ENCODE measurements around the gene KDM6A. TPM values are rescaled to one million over a fixed set of nuclear protein-coding genes. Genes with fewer than 3 reads are reported as not detected.
"Not testable (repeated sequence)": the region's sequence is repeated elsewhere in the genome, so short reads cannot be mapped to it uniquely, and the experiment has no call there.

Gene KDM6A
- total RNA-seq, 1 donor from 2014 or later = 15.4 TPM

DNA sequence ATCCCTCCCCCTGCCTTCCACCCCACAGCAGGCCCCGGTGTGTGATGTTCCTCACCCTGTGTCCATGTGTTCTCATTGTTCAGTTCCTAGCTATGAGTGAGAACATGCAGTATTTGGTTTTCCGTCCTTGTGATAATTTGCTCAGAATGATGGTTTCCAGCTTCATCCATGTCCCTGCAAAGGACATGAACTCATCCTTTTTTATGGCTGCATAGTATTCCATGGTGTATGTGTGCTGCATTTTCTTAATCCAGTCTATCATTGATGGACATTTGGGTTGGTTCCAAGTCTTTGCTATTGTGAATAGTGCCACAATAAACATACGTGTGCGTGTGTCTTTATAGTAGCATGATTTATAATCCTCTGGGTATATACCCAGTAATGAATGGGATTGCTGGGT, 200.0 kb downstream of the KDM6A start:
- not testable (repeated sequence) for DNase-seq (ENCODE audit: low read depth, low spot score)

DNA sequence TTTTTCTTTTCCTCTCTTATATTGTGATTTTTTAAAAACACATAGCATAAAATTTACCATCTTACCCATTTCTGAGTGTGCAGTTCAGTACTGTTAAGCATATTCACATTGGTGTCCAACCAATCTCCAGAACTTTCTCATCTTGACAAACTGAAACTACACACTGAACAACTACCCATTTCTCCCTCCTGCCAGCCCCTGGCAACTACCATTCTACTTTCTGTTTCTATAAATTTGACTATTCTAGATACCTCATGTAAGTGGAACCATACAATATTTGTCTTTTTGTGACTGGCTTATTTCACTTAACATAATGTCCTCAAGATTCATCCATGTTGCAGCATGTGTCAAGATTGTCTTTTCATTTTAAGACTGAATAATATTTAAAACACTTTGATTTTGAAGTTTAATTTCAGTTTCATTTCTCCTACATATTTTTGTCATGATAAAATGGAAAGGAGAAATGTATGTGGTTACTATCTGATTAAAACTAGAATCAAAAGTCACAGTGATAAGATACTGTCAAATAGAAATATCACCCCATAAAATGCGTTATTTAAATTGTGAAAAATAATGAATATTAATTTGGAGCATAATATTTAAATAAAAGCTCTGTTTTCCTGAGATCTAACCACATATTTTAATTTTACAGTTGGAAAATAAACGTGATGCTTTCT, 204.9 kb downstream of the KDM6A start:
- no peak for DNase-seq (ENCODE audit: low read depth, low spot score)

DNA sequence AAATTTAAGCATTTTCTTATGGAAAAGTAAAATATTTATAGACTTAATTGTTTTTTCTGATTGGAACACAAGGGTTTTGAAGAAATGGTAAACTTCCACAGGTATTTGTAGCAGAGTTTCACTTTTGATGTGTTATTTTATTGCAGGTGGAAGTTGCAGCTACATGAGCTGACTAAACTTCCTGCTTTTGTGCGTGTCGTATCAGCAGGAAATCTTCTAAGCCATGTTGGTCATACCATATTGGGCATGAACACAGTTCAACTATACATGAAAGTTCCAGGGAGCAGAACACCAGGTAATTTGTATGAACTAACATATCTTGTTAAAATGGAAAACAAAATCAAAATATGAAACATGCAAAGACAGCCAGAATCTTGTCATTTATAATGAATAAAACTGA, 210.3 kb downstream of the KDM6A start:
- peak; percentile 55 for DNase-seq (ENCODE audit: low read depth, low spot score)

DNA sequence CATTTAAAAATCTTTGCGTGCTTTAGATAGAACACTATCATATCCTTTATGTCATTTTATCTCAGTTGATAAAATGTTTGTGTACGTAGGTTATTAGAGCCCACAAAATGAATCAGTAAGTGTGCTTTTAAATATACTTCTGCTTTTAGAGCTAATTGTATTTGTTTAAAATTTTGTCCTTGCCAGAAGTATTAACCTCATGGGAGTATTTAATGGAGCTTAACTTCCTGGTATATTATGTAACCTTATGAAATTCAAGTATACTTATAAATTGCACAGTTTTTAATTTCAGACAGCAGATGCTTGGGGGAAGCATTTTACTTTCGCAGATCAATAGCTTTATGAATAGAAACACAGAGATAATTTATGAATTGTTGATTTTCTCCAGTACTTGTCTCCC, 237.5 kb downstream of the KDM6A start:
- DNase-seq (ENCODE audit: low read depth, low spot score) = no peak

DNA sequence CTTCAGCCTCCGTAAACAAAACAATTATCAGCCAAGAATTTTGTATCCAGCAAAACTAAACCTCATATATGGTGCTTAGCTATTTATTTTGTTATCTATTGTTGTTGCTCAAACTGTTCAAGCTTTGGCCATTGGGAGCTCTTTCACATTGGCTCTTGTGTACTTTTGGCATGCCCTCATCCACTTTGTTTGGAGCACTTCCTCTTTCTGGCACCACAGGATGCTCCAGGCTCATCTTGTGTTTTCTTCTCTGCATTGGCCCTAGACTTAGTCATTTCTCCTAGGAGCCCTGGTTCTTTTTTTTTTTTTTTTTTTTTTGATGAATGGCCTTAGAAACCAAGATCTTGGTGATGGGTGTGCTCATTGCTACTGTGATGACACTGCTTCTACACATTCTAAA, 253.2 kb downstream of the KDM6A start:
- DNase-seq (ENCODE audit: low read depth, low spot score) = no peak

DNA sequence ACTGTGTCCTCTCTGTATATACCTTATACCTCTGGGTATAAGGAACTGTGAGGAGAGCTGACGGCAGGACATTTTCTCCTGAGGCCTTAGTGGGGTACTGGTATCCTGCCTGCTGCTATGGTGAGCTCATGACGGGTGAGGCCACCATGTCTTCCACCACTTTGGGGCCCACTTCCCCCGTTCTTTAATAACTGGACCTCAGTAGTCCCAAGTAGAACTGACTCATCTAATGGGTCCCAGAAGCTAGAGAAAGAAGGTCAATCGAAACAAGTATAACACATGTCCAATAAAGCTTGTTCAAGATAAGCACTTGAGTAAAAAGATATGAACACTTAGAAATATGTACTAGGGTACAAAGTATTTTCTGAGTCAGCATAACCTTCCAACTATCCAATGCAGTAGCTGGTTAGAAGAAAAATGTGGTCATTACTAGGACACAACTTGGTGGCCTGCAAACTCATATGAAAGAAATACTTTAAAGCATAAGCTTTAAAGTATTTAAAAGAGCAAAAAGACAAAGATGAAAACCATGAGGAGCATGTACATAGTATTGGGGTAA, 256.0 kb downstream of the KDM6A start:
- DNase-seq (ENCODE audit: low read depth, low spot score) = no peak

DNA sequence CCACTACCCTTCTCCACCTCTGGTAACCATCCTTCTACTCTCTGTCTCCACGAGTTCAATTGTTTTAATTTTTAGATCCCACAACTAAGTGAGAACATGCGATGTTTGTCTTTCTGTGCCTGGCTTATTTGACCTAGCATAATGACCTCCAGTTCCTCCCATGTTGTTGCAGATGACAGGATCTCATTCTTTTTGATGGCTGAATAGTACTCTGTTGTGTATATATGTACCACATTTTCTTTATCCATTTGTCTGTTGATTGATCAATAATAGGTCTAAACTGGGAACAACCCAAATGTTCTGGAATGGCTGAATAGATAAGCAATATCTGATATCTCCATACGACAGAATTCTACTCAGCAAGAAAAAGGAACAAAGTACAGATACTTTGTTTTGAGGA, 260.5 kb downstream of the KDM6A start:
- no peak for DNase-seq (ENCODE audit: low read depth, low spot score)

DNA sequence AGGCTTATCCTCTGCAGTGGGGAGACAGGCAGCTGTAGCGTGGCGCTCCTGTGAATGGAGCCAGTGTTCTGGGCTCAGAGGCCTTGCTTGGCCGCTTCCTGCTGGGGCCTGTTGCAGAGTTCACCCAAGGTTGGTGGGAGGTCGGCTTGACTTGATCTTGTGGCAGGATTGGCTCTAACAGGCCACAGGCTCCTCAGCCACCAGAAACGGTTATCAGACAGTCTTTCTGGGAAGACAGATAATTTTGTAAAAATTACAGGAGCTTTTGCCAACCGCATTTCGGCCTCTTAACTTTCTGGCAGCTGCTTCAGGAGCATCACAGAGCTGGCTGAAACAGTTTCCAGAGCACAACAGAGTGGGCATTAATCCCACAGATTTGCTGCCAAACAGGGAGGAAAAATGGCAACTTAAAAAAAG, 261.3 kb downstream of the KDM6A start:
- DNase-seq (ENCODE audit: low read depth, low spot score) = no peak

DNA sequence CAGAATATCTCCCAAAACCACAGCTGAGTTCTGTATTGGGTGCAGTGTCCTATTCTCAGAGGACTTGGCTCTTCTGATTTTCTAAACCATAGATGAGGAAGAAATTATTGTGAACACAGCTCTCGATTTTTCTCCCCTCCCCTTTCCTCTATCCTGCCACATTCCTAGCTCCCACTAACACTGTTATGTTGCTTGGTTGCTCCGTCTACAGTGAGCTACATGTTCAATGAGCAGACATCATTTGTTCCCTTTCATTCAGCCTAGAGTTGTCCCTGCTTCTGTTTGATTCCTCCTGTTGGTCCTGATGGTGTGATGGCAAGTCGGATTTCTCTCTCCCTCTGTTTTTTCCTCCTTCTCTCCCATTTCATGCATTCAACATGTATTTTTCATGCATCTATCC, 261.8 kb downstream of the KDM6A start:
- DNase-seq (ENCODE audit: low read depth, low spot score) = no peak

DNA sequence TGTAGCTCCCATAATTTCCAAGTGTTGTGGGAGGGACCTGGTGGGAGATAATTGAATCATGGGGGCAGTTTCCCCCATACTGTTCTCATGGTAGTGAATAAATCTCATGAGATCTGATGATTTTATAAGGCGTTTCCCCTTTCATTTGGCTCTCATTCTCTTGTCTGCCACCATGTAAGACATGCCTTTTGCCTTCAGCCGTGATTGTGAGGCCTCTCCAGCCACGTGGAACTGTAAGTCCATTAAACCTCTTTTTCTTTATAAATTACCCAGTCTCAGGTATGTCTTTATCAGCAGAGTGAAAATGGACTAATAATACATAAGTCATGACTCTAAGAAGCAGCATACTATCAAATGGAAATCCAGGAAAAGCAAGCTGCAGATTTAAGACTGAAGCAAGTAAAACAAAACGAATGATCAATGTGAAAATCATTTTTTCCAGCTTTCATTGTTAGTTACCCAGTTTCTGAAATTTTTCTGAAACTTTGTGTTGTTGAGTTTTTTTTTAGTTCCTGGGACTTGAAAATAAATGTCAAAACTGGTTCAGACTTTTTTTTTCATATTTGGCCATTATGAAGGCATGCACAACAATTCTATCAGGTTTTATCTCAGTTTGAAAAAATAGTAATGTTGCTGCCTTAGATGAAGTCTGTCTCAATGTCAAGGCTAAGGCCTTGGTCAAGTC, 262.5 kb downstream of the KDM6A start:
- DNase-seq (ENCODE audit: low read depth, low spot score) = not testable (repeated sequence)

DNA sequence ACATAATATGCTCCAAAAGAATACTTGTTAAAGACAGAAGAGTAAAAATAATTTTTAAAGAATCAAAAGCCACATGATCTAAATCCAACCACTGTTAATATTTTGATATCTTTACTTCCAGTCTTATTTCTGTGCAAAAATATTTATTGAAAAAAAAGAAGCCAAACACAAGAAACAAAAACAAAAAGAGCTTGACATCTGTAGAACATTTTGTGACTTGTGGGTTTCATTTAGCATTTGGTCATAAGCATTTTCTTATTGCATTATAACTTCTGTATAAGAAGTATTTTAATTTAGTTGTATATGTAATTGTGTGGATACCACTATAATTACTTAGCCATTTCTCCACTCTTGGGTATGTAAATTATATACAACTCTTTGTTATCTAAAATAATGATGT, 264.5 kb downstream of the KDM6A start:
- DNase-seq (ENCODE audit: low read depth, low spot score) = no peak

DNA sequence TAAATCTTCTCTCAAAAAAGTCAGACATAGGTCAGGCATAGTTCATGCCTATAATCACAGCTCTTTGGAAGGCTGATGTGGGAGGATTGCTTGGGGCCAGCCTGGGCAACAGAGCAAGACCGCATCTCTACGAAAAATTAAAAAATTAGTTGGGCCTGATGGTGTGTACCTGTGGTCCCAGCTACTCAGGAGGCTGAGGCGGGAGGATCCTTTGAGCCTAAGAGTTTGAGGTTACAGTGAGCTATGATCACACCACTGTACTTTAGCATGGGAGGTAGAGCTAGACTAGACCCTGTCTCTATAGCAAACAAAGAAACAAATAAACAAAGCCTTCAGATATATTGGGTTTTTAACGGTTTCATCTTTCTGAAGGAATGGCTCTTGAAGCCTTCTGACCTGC, 265.5 kb downstream of the KDM6A start:
- DNase-seq (ENCODE audit: low read depth, low spot score) = no peak

DNA sequence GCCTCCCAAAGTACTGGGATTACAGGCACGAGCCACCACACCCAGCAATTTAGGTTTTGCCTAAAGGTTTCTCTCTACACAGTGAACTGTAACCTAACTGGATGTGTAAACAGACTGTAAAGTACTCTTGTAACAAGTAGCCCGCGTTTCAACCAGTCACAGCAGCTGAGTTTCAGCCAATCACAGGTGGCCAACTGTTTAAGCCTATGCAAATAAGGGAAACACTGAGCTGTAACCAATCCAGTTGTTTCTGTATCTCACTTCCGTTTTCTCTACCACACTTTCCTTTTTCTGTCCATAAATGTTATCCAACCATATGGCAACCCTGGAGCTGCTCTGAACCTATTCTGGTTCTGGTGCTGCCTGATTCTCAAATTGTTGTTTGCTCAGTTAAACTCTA, 267.8 kb downstream of the KDM6A start:
- DNase-seq (ENCODE audit: low read depth, low spot score) = no peak

DNA sequence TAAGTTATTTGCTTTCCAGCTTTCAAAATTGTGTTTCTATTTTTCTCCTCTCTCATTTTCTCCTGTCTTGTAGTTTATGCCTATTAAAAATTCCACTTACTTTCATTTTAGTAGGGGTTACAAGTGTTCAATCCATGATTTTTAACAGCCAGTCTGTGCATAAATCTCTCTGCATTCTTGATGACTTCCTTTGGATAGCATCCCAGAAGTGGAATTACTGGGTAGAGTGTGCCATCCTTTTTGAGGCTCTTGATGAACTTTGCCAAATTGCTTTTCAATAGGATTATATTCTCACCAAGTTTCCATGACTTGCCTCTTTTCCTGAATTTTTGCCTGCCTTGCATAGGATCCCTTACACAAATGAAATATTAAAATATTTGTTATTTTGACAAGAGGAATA, 269.2 kb downstream of the KDM6A start:
- no peak for DNase-seq (ENCODE audit: low read depth, low spot score)

DNA sequence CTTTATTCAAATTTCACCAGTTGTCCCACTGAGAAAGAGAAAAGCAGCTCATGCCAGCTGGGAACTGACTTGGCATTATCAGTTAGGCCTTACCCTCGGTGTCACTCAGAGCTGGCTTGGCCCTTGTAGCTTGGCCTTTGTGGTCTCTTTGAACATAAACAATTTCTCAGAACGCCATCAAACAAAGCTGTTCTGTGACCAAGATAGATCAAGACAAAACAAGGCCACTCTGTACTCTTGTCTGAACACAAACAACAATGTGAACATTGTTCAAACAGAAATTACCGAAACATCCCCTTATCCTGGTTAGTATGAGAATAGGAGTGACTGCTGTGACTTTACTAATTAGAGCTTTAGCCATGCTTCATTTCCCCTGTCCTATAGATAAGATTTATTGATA, 270.5 kb downstream of the KDM6A start:
- no peak for DNase-seq (ENCODE audit: low read depth, low spot score)

DNA sequence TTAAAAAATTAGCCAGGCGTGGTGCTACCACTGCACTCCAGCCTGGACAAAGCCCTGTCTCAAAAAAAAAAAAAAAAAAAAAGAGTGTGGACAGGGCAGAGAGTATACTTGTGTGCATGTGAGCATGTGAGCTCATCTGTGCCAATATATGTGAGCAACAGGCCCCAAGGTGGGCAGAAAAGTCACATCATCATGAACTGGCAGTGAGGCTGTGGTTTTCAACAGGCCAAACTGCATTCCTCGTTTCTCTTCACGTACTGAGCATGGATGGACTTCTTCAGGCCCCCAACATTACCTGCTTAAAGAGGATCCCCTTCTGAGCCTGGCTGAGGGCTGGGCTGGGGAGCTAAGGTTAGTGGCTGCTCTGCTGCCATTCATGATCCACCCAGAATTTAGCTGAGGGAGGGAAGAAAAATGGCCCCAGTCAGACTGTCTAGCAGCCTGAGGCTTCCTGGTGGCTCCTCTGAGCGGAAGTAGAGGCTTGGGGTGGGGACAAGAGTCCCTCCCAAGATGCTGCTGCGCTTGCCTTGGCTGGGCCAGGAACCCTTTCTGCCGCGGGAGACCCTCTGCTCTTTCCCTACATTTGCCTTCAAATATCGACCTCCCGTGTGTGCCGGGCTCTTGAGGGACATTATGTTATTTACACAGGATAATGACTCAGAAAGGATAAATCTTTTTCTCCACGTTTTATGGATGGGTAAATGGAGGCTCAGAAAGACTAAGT, 272.7 kb downstream of the KDM6A start:
- DNase-seq (ENCODE audit: low read depth, low spot score) = no peak

DNA sequence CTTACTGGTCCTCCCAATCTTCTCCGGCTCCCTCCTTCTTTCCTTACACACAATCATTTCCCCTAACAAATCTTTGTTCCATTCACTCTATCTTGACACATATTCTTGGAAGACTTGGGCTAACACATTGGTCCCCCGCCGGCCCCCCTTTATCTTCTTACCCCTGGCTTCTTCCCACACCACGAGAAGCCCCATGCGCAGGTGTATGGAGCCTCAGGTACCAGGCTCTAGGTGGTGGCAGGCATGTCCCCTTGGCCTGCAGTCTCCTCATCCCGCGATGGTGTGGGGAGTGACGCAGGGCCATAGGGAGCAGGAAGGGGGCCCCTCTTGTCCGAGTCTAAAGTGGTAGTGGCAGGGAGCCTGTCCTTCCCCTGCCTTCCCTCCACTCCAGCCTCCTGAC, 277.8 kb downstream of the KDM6A start:
- DNase-seq (ENCODE audit: low read depth, low spot score) = no peak

DNA sequence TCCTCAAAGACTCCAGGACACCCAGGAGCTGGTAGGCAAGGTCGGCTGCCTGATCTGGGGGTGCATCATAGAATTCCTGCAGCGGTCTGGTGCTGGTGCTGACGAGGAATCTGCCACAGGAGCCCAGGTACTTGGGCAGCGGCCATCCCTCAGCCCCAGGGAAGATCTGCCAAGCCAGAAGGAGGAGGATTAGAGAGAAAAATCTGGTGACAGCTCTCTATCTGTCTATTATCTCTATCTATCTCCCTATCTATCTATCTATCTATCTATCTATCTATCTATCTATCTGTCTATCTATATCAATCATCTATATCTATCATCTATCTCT, 281.0 kb downstream of the KDM6A start:
- DNase-seq (ENCODE audit: low read depth, low spot score) = no peak

DNA sequence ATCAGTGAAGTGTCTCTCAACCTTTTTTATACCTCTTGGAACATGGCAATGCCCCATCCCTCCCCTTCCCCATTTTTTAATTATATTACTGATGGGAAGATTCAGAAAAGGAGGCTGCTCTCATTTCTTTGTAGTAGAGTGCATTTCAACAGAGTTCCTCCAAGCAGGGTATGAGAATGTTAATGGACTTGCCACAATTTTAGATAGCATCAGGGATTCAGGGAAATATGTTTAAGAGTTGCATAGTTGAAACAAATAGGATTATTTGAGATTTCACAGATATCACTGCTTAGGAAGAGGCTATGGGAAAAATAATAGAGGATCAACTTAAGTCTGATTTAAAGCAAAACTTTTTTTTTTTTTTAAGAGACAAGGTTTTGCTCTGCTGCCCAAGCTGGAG, 281.5 kb downstream of the KDM6A start:
- DNase-seq (ENCODE audit: low read depth, low spot score) = no peak

DNA sequence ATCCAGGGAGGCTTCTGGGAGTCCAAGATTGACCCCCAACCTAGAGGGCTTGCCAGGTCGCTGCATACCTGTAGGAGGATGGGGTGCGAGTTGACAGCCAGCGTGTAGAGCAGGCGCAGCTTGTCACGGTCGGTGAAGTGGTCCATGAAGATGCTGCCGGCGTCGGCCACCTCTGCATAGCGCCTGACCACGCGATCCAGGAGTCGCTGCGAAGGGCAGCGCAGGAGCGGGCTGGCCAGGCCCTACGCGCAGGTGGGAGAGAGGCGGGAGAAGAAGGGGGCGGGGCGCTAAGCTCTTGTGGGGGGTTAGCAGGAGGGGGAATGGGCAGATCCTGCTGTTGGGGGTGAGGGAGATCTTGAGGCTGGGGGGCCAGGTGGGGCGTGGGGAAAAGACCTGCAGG, 284.7 kb downstream of the KDM6A start:
- DNase-seq (ENCODE audit: low read depth, low spot score) = no peak

Data from pulmonary artery endothelial cell (primary cell).